Esophagus (tissue), 2 donors: ENCODE results near the gene HS1BP3. TPM values are rescaled to one million over a fixed set of nuclear protein-coding genes. Genes with fewer than 3 reads are reported as not detected.

Experiments
- H3K27ac ChIP-seq, 2 donors: one replicate each; pipeline ENCODE4 v1.5.1; 2013; ENCODE audit warnings: low read depth in 2 of 2, mild to moderate bottlenecking in 2 of 2, inconsistent platforms in 1 of 2, low read length in 1 of 2, moderate library complexity in 1 of 2
- H3K27me3 ChIP-seq, 2 donors: one replicate each; pipeline ENCODE4 v1.6.1; 2013; ENCODE audit warnings: low read length in 2 of 2, control low read depth in 1 of 2, mild to moderate bottlenecking in 1 of 2; ENCODE audit not compliant: insufficient read depth in 2 of 2, control insufficient read depth in 1 of 2
- H3K36me3 ChIP-seq, 2 donors: one replicate each; pipeline ENCODE4 v1.6.1; 2013; ENCODE audit warnings: low read length in 1 of 2; ENCODE audit not compliant: control insufficient read depth in 2 of 2, insufficient read depth in 2 of 2
- H3K4me1 ChIP-seq, 2 donors: one replicate each; pipeline ENCODE4 v1.6.1; 2013; ENCODE audit warnings: low read length in 1 of 2; ENCODE audit not compliant: control insufficient read depth in 2 of 2, insufficient read depth in 2 of 2
- H3K4me3 ChIP-seq, 2 donors: one replicate each; pipeline ENCODE4 v1.5.1; 2013; ENCODE audit warnings: low read length in 2 of 2, mild to moderate bottlenecking in 2 of 2, low read depth in 1 of 2, moderate library complexity in 1 of 2
- H3K9me3 ChIP-seq, 2 donors: one replicate each; pipeline ENCODE4 v1.6.1; 2013; ENCODE audit warnings: mild to moderate bottlenecking in 2 of 2, low read depth in 1 of 2, low read length in 1 of 2, moderate library complexity in 1 of 2; ENCODE audit not compliant: control insufficient read depth in 2 of 2, insufficient read depth in 1 of 2
- WGBS, 2 donors: extraction: QIAGEN DNeasy Blood & Tissue Kit; methylation state at CpG; one replicate each; pipeline ENCODE4 v1.1.7; 2013; 5-methylcytosine and 5-hydroxymethylcytosine counted together
- polyA plus RNA-seq, 2 donors: library from polyadenylated mRNA; stranded (reverse); fragments of 200-250 nt; gene quantifications; one replicate each; pipeline ENCODE4 v1.2.3, GENCODE V29; 2013
- donor health status: healthy with polysubstance abuse.
- donor health status: Bipolar disorder and iron deficiency.

Gene HS1BP3
- polyA plus RNA-seq, 2 donors: 12.2 to 13.4 TPM

GRCh38 chr2:20633794-20634506 lies 16.9 kb downstream of the HS1BP3 start:
- H3K27me3 ChIP-seq: no peaks in the 10 kb centered on the region
- H3K27ac ChIP-seq: peak overlapping the region; percentile 61 to 65
- peaks cover 6 to 16% of the 10 kb centered on the region in 2 donors for H3K36me3 ChIP-seq
- no peaks in the 10 kb centered on the region for H3K9me3 ChIP-seq
- H3K4me1 ChIP-seq: peaks cover 4 to 21% of the 10 kb centered on the region in 2 donors
- H3K4me3 ChIP-seq: no peak overlapping the region
- WGBS, 2 donors: 60 to 61% methylated on average over 18 of the region's 18 CpGs

GRCh38 chr2:20633001-20633400 lies 17.9 kb downstream of the HS1BP3 start:
- WGBS, 2 donors: 92 to 94% methylated on average over 4 of the region's 4 CpGs
- peaks cover 4 to 21% of the 10 kb centered on the region in 2 donors for H3K4me1 ChIP-seq
- H3K27me3 ChIP-seq: no peaks in the 10 kb centered on the region
- peaks cover 6 to 14% of the 10 kb centered on the region in 2 donors for H3K36me3 ChIP-seq
- no peaks in the 10 kb centered on the region for H3K9me3 ChIP-seq
- peak overlapping the region; percentile 54 to 56 for H3K27ac ChIP-seq
- H3K4me3 ChIP-seq: no peak overlapping the region

GRCh38 chr2:20632446-20632990 lies 18.4 kb downstream of the HS1BP3 start:
- Histone ChIP-seq H3K4me1 (peaks cover 4 to 21% of the 10 kb centered on the region in 2 donors), H3K4me3 (no peak overlapping the region), H3K27ac (peak overlapping the region in 1 of 2 donors; percentile 1), H3K9me3 (no peaks in the 10 kb centered on the region), H3K36me3 (peaks cover 5 to 12% of the 10 kb centered on the region in 2 donors), H3K27me3 (no peaks in the 10 kb centered on the region)
- 71 to 76% methylated on average over 7 of the region's 7 CpGs for WGBS, 2 donors

- Histone ChIP-seq H3K4me3 (no peak overlapping the region), H3K27ac (no peak overlapping the region), H3K9me3 (no peaks in the 10 kb centered on the region), H3K36me3 (peaks cover 3 to 8% of the 10 kb centered on the region in 2 donors), H3K27me3 (no peaks in the 10 kb centered on the region), H3K4me1 (peaks cover 9 to 21% of the 10 kb centered on the region in 2 donors)
- 83 to 86% methylated on average over 6 of the region's 6 CpGs for WGBS, 2 donors
These were observed 19.1 kb downstream of the HS1BP3 start for GRCh38 chr2:20631617-20632307.

GRCh38 chr2:20630967-20631366 lies 19.9 kb downstream of the HS1BP3 start:
- WGBS, 2 donors: 95 to 96% methylated on average over 4 of the region's 4 CpGs
- Histone ChIP-seq H3K4me1 (peaks cover 11 to 20% of the 10 kb centered on the region in 2 donors), H3K36me3 (peaks cover 3 to 11% of the 10 kb centered on the region in 2 donors), H3K9me3 (no peaks in the 10 kb centered on the region), H3K4me3 (no peak overlapping the region), H3K27ac (peak overlapping the region in 1 of 2 donors; percentile 46), H3K27me3 (no peaks in the 10 kb centered on the region)

- Histone ChIP-seq H3K27me3 (no peaks in the 10 kb centered on the region), H3K4me3 (no peak overlapping the region), H3K4me1 (peaks cover 11 to 13% of the 10 kb centered on the region in 2 donors), H3K9me3 (no peaks in the 10 kb centered on the region), H3K36me3 (peaks cover 3 to 16% of the 10 kb centered on the region in 2 donors), H3K27ac (no peak overlapping the region)
- WGBS, 2 donors: 81 to 83% methylated on average over 12 of the region's 12 CpGs
These were observed 21.2 kb downstream of the HS1BP3 start for GRCh38 chr2:20629581-20630171.

- Histone ChIP-seq H3K4me3 (no peak overlapping the region), H3K9me3 (no peaks in the 10 kb centered on the region), H3K27me3 (no peaks in the 10 kb centered on the region), H3K36me3 (peaks cover 7 to 18% of the 10 kb centered on the region in 2 donors), H3K27ac (no peak overlapping the region), H3K4me1 (peaks cover 11% of the 10 kb centered on the region in 2 donors)
- 78 to 85% methylated on average over 5 to 6 of the region's 6 CpGs for WGBS, 2 donors
These were observed 21.7 kb downstream of the HS1BP3 start for GRCh38 chr2:20629181-20629580.

GRCh38 chr2:20627712-20628380 lies 23.1 kb downstream of the HS1BP3 start:
- peaks cover 6 to 11% of the 10 kb centered on the region in 2 donors for H3K4me1 ChIP-seq
- peaks cover 9 to 24% of the 10 kb centered on the region in 2 donors for H3K36me3 ChIP-seq
- 88 to 89% methylated on average over 16 of the region's 16 CpGs for WGBS, 2 donors
- H3K9me3 ChIP-seq: no peaks in the 10 kb centered on the region
- H3K27ac ChIP-seq: no peak overlapping the region
- H3K4me3 ChIP-seq: no peak overlapping the region
- no peaks in the 10 kb centered on the region for H3K27me3 ChIP-seq
